CD4-positive, alpha-beta T cell treated with Interleukin-17A for 4 hours (primary cell): Measurements from ENCODE around the gene CACNA1C.

Source experiments
- DNase-seq: peaks from one replicate; pipeline ENCODE4 v3.0.0-alpha.2; 2020; ENCODE audit warnings: mixed read lengths

CACNA1C gene

GRCh38 chr12:2208837-2209635, 156.2 kb downstream of the CACNA1C start:
- DNase-seq = no peak

- no peak for DNase-seq
Observed at GRCh38 chr12:2211119-2211518, 158.3 kb downstream of the CACNA1C start.

- no peak for DNase-seq
Observed at GRCh38 chr12:2212537-2212936, 159.8 kb downstream of the CACNA1C start.

- DNase-seq = no peak
Observed at GRCh38 chr12:2212971-2213869, 160.4 kb downstream of the CACNA1C start.

- DNase-seq = no peak
Observed at GRCh38 chr12:2214411-2214810, 161.6 kb downstream of the CACNA1C start.

- no peak for DNase-seq
Observed at GRCh38 chr12:2215709-2216560, 163.1 kb downstream of the CACNA1C start.

GRCh38 chr12:2218706-2219105, 165.9 kb downstream of the CACNA1C start:
- DNase-seq = no peak

GRCh38 chr12:2221030-2221621, 168.3 kb downstream of the CACNA1C start:
- DNase-seq = no peak

- DNase-seq = no peak
Observed at GRCh38 chr12:2222691-2223090, 169.9 kb downstream of the CACNA1C start.

GRCh38 chr12:2224961-2225360, 172.2 kb downstream of the CACNA1C start:
- DNase-seq = no peak

- no peak for DNase-seq
Observed at GRCh38 chr12:2225696-2226095, 172.9 kb downstream of the CACNA1C start.

- no peak for DNase-seq
Observed at GRCh38 chr12:2226641-2227040, 173.9 kb downstream of the CACNA1C start.

- DNase-seq = no peak
Observed at GRCh38 chr12:2227360-2227759, 174.6 kb downstream of the CACNA1C start.

- no peak for DNase-seq
Observed at GRCh38 chr12:2228535-2228934, 175.7 kb downstream of the CACNA1C start.

- no peak for DNase-seq
Observed at GRCh38 chr12:2229661-2230539, 177.1 kb downstream of the CACNA1C start.

GRCh38 chr12:2231011-2231595, 178.3 kb downstream of the CACNA1C start:
- no peak for DNase-seq

GRCh38 chr12:2231956-2232355, 179.2 kb downstream of the CACNA1C start:
- DNase-seq = no peak

- no peak for DNase-seq
Observed at GRCh38 chr12:2233034-2233433, 180.2 kb downstream of the CACNA1C start.

- DNase-seq = no peak
Observed at GRCh38 chr12:2234091-2234490, 181.3 kb downstream of the CACNA1C start.

- DNase-seq = no peak
Observed at GRCh38 chr12:2234646-2235350, 182.0 kb downstream of the CACNA1C start.
